ENCODE measurements around the gene ATG13.

ATG13 gene

DNA sequence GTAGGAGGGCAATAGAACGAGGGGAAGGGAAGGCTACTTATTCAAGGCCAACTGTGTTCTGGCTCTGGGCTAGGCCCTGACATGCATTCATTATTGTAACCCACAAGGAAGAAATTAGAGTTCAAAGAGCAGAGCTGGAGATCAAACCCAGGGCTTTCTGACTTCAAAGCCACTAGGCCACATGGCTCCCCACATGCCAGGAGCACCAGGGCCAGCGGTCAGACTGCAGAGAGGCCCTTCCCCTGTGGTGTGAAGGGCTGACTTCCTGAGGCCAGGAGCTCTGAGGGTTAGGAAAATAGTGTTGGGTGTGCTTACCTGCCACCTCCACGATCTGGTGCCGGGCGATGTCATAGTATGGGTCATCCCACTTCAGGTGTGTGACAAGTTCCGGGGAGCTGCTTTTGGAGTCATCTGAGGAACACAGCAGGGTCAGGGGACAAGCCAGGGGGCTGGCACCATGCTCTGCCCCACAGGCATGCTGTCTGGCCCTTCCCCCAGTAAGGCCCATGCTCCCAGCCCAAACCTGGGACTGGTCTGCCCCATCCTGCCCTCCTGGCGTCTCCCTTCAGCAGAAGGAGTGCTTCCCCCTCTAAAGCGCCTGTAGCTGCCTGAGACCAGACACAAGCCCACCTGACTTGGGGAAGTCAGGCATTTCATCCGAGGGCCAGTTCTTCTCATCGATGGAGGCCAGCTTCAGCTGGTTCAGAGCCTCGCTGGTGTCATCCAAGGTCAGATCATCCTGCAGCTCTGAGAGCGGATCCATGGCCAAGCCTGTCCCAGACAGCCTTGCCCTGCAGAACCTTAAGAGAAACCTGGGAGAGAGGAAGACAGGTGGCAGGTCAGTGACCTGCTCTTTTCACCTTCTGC lies 78.2 kb downstream of the ATG13 start:
- no peak overlapping the region for H3K4me3 ChIP-seq (ENCODE audit: low read depth, low read length)
- H3K4me1 ChIP-seq: no peaks in the 10 kb centered on the region; the same call in 1 of the 2 replicates
- H3K27me3 ChIP-seq: no peaks in the 10 kb centered on the region
- TF ChIP-seq, protein P1, sequence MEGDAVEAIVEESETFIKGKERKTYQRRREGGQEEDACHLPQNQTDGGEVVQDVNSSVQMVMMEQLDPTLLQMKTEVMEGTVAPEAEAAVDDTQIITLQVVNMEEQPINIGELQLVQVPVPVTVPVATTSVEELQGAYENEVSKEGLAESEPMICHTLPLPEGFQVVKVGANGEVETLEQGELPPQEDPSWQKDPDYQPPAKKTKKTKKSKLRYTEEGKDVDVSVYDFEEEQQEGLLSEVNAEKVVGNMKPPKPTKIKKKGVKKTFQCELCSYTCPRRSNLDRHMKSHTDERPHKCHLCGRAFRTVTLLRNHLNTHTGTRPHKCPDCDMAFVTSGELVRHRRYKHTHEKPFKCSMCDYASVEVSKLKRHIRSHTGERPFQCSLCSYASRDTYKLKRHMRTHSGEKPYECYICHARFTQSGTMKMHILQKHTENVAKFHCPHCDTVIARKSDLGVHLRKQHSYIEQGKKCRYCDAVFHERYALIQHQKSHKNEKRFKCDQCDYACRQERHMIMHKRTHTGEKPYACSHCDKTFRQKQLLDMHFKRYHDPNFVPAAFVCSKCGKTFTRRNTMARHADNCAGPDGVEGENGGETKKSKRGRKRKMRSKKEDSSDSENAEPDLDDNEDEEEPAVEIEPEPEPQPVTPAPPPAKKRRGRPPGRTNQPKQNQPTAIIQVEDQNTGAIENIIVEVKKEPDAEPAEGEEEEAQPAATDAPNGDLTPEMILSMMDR (IDR thresholded peaks at IDR 0.05; ENCODE audit: low read depth, low read length): no peak
- H3K9me3 ChIP-seq: no peaks in the 10 kb centered on the region
- H3K36me3 ChIP-seq: no peaks in the 10 kb centered on the region; the same call in 1 of the 2 replicates
- DNase-seq: no peak

GRCh38 chr11:46696212-46696558 lies 78.8 kb downstream of the ATG13 start:
- H3K27me3 ChIP-seq: no peaks in the 10 kb centered on the region

DNA sequence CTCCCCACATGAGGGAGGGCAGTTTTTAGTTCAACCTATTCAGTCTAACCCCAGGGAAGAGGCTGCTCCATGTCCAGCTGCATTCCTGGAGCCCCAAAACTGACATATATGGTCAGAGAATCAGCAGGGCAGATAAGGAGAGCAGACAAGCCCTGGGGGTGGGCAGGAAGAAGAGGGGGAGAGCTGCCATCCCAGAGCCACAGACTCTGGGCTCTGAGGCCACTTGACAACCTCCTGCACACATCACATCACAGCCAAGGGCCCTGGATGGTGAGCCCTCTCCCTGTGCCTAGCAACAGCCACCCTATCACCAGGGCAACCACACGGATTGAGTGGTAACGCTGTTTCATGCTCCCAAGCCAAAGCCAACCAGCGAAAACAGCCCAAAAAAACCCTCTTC lies 80.0 kb downstream of the ATG13 start:
- DNase-seq: peak; percentile 20
- Histone ChIP-seq H3K9me3 (no peaks in the 10 kb centered on the region), H3K4me3 (ENCODE audit: low read depth, low read length) (no peak overlapping the region), H3K27me3 (no peaks in the 10 kb centered on the region), H3K36me3 (no peaks in the 10 kb centered on the region; the same call in 1 of the 2 replicates), H3K4me1 (no peaks in the 10 kb centered on the region; the same call in 1 of the 2 replicates)
- TF ChIP-seq, protein P1 (IDR thresholded peaks at IDR 0.05; ENCODE audit: low read depth, low read length): no peak

More at GRCh38 chr11:46696212-46696558, 78.8 kb downstream of the ATG13 start:
- no peaks in the 10 kb centered on the region; the same call in 1 of the 2 replicates for H3K4me1 ChIP-seq
- no peak overlapping the region for H3K4me3 ChIP-seq (ENCODE audit: low read depth, low read length)
- H3K36me3 ChIP-seq: no peaks in the 10 kb centered on the region; the same call in 1 of the 2 replicates
- no peaks in the 10 kb centered on the region for H3K9me3 ChIP-seq
- no peak for DNase-seq
- TF ChIP-seq, protein P1 (IDR thresholded peaks at IDR 0.05; ENCODE audit: low read depth, low read length): no peak

- no peaks in the 10 kb centered on the region for H3K9me3 ChIP-seq
- no peak overlapping the region for H3K4me3 ChIP-seq (ENCODE audit: low read depth, low read length)
- DNase-seq: no peak
- H3K4me1 ChIP-seq: no peaks in the 10 kb centered on the region; the same call in 1 of the 2 replicates
- H3K27me3 ChIP-seq: no peaks in the 10 kb centered on the region
- TF ChIP-seq, protein P1 (IDR thresholded peaks at IDR 0.05; ENCODE audit: low read depth, low read length): no peak
- H3K36me3 ChIP-seq: no peaks in the 10 kb centered on the region; the same call in 1 of the 2 replicates
These were observed 80.4 kb downstream of the ATG13 start for GRCh38 chr11:46697723-46698122.

- TF ChIP-seq, protein P1 (IDR thresholded peaks at IDR 0.05; ENCODE audit: low read depth, low read length): no peak
- no peaks in the 10 kb centered on the region for H3K9me3 ChIP-seq
- H3K27me3 ChIP-seq: no peaks in the 10 kb centered on the region
- DNase-seq: no peak
- no peaks in the 10 kb centered on the region; the same call in none of the 2 replicates for H3K36me3 ChIP-seq
- no peak overlapping the region for H3K4me3 ChIP-seq (ENCODE audit: low read depth, low read length)
- H3K4me1 ChIP-seq: no peaks in the 10 kb centered on the region; the same call in 1 of the 2 replicates
These were observed 81.2 kb downstream of the ATG13 start for GRCh38 chr11:46698597-46698996.
